H1 (cell line): ENCODE measurements around the gene CD300LB. TPM values are rescaled to one million over a fixed set of nuclear protein-coding genes. Genes with fewer than 3 reads are reported as not detected.
"Not testable (repeated sequence)": the region's sequence is repeated elsewhere in the genome, so short reads cannot be mapped to it uniquely, and the experiment has no call there.

Experiments
- CTCF ChIA-PET: fragments of 300-600 bp; sonication (Branson Sonifier 250); formaldehyde crosslinking; loops from one replicate; lab custom pipeline; 2021; ENCODE audit not compliant: partially characterized antibody; lab: Charles Lee
- POLR2A ChIA-PET: fragments of 300-600 bp; sonication (Branson Sonifier 250); formaldehyde crosslinking; loops from one replicate; lab custom pipeline; 2021; ENCODE audit warnings: inconsistent platforms; ENCODE audit not compliant: partially characterized antibody; lab: Charles Lee
- DNase-seq, 2 experiments: peaks; one replicate each; pipeline versions ENCODE4 v3.0.0 to v3.0.0-alpha.2; 2010 to 2022; ENCODE audit warnings: low spot score in 2 of 2, low read depth in 1 of 2, mixed read lengths in 1 of 2
- FAIRE-seq: peaks from 2 replicates; lab custom pipeline; 2011; peaks lifted over from hg19 to GRCh38; lab: Jason Lieb, UNC
- H2AFZ ChIP-seq: 2 replicates; pipeline ENCODE4 v1.8.1; 2012; ENCODE audit warnings: low read length, inconsistent platforms
- H2AK5ac ChIP-seq: 2 replicates; pipeline ENCODE4 v1.6.1; 2013; ENCODE audit warnings: low read depth, low read length
- H2BK120ac ChIP-seq: replicated peaks from 2 replicates; pipeline ENCODE3; 2013; ENCODE audit warnings: low read depth, low read length, inconsistent platforms
- H2BK12ac ChIP-seq: 2 replicates; pipeline ENCODE4 v1.6.1; 2013; ENCODE audit warnings: low read depth, low read length
- H2BK15ac ChIP-seq: 2 replicates; pipeline ENCODE4 v1.6.1; 2013; ENCODE audit warnings: low read length
- H2BK20ac ChIP-seq: 2 replicates; pipeline ENCODE4 v1.6.1; 2013; ENCODE audit warnings: low read length
- H2BK5ac ChIP-seq: 2 replicates; pipeline ENCODE4 v1.6.1; 2013; ENCODE audit warnings: low read depth, low read length
- H3K14ac ChIP-seq: 2 replicates; pipeline ENCODE4 v1.6.1; 2013; ENCODE audit warnings: inconsistent platforms; ENCODE audit not compliant: insufficient read length
- H3K18ac ChIP-seq: 2 replicates; pipeline ENCODE4 v1.6.1; 2013; ENCODE audit warnings: low read length; ENCODE audit errors: extremely low read depth
- H3K23ac ChIP-seq: 2 replicates; pipeline ENCODE4 v1.6.1; 2013; ENCODE audit warnings: inconsistent platforms; ENCODE audit not compliant: insufficient read length
- H3K23me2 ChIP-seq: 2 replicates; pipeline ENCODE4 v1.6.1; 2013; ENCODE audit warnings: low read depth, low read length
- H3K27ac ChIP-seq: 2 replicates; pipeline ENCODE4 v1.6.1; 2011; ENCODE audit warnings: low read depth, low read length, inconsistent platforms
- H3K27me3 ChIP-seq, 4 experiments: replicated peaks in 1 of 4; 1 replicate in 1 of 4; 2 replicates in 3 of 4; pipeline versions ENCODE4 v1.6.1 to v1.8.1; 2011 to 2013; ENCODE audit warnings: low read length in 3 of 4, mild to moderate bottlenecking in 3 of 4, inconsistent platforms in 2 of 4, mixed read lengths in 2 of 4, moderate library complexity in 1 of 4; ENCODE audit not compliant: control insufficient read depth in 3 of 4, insufficient read depth in 3 of 4; ENCODE audit errors: extremely low read depth in 1 of 4
- H3K36me3 ChIP-seq, 4 experiments: 2 replicates each; pipeline versions ENCODE4 v1.6.1 to v1.8.1; 2011 to 2013; ENCODE audit warnings: mild to moderate bottlenecking in 4 of 4, low read length in 3 of 4, moderate library complexity in 2 of 4, control low read depth in 1 of 4, inconsistent platforms in 1 of 4; ENCODE audit not compliant: insufficient read depth in 4 of 4, control insufficient read depth in 2 of 4
- H3K4ac ChIP-seq: replicated peaks from 2 replicates; pipeline ENCODE3; 2013; ENCODE audit warnings: low read length, low read depth, mixed read lengths, inconsistent platforms; ENCODE audit not compliant: insufficient read length
- H3K4me1 ChIP-seq, 4 experiments: replicated peaks in 1 of 4; 1 replicate in 1 of 4; 2 replicates in 3 of 4; pipeline versions ENCODE4 v1.6.1 to v1.8.1; 2011 to 2013; ENCODE audit warnings: low read length in 3 of 4, inconsistent platforms in 2 of 4, mixed read lengths in 1 of 4; ENCODE audit not compliant: insufficient read depth in 4 of 4, control insufficient read depth in 3 of 4
- H3K4me2 ChIP-seq, 2 experiments: 2 replicates each; pipeline versions ENCODE4 v1.6.1 to v1.8.1; 2011 to 2013; ENCODE audit warnings: low read depth in 2 of 2, low read length in 2 of 2, control low read depth in 1 of 2, inconsistent platforms in 1 of 2, mild to moderate bottlenecking in 1 of 2; ENCODE audit not compliant: insufficient read depth in 1 of 2
- H3K4me3 ChIP-seq, 4 experiments: fragments of 200-600, 300-600 bp in 1 of 4; sonication (generic), shearing (Covaris generic), sonication (Bioruptor Twin) in 1 of 4; 2 replicates each; pipeline versions ENCODE4 v1.5.1 to v1.8.1; 2011 to 2016; ENCODE audit warnings: low read length in 4 of 4, low read depth in 3 of 4, control low read depth in 2 of 4, inconsistent platforms in 2 of 4, mild to moderate bottlenecking in 2 of 4, mixed read lengths in 1 of 4, moderate library complexity in 1 of 4; ENCODE audit not compliant: insufficient read depth in 2 of 4; ENCODE audit errors: extremely low read depth in 1 of 4
- H3K56ac ChIP-seq: replicated peaks from 2 replicates; pipeline ENCODE3; 2013; ENCODE audit warnings: low read depth, mild to moderate bottlenecking, mixed read lengths, low read length, inconsistent platforms; ENCODE audit not compliant: insufficient read length
- H3K79me1 ChIP-seq: 2 replicates; pipeline ENCODE4 v1.6.1; 2013; ENCODE audit warnings: low read depth, low read length, control low read depth
- H3K79me2 ChIP-seq, 2 experiments: 2 replicates each; pipeline versions ENCODE4 v1.6.1 to v1.8.1; 2012 to 2013; ENCODE audit warnings: low read length in 2 of 2, mild to moderate bottlenecking in 2 of 2, inconsistent platforms in 1 of 2; ENCODE audit not compliant: insufficient read depth in 2 of 2, control insufficient read depth in 1 of 2
- H3K9ac ChIP-seq, 4 experiments: replicated peaks in 1 of 4; 1 replicate in 1 of 4; 2 replicates in 3 of 4; pipeline versions ENCODE4 v1.6.1 to v1.8.1; 2011 to 2013; ENCODE audit warnings: low read depth in 3 of 4, low read length in 3 of 4, control low read depth in 2 of 4, mild to moderate bottlenecking in 2 of 4, moderate library complexity in 2 of 4, inconsistent platforms in 1 of 4; ENCODE audit errors: extremely low read depth in 1 of 4
- H3K9me3 ChIP-seq, 2 experiments: 2 replicates each; pipeline versions ENCODE4 v1.6.1 to v1.8.1; 2012 to 2013; ENCODE audit warnings: mild to moderate bottlenecking in 2 of 2, moderate library complexity in 2 of 2, control low read depth in 1 of 2, inconsistent platforms in 1 of 2, low read depth in 1 of 2, low read length in 1 of 2, mixed read lengths in 1 of 2; ENCODE audit not compliant: insufficient read depth in 2 of 2
- H4K20me1 ChIP-seq, 2 experiments: replicated peaks in 1 of 2; 2 replicates each; pipeline versions ENCODE3 to v1.8.1; 2011 to 2013; ENCODE audit warnings: inconsistent platforms in 2 of 2, low read length in 2 of 2, mild to moderate bottlenecking in 1 of 2; ENCODE audit not compliant: insufficient read depth in 2 of 2, control insufficient read depth in 1 of 2
- H4K5ac ChIP-seq: 2 replicates; pipeline ENCODE4 v1.6.1; 2013; ENCODE audit warnings: low read length, low read depth, mixed read lengths, inconsistent platforms; ENCODE audit not compliant: insufficient read length
- H4K8ac ChIP-seq: 2 replicates; pipeline ENCODE4 v1.8.0; 2013; ENCODE audit warnings: mild to moderate bottlenecking, moderate library complexity, low read length, inconsistent platforms; ENCODE audit not compliant: insufficient read depth; ENCODE audit errors: extremely low read depth
- H4K91ac ChIP-seq: replicated peaks from 2 replicates; pipeline ENCODE3; 2013; ENCODE audit warnings: low read length, mixed read lengths, inconsistent platforms; ENCODE audit not compliant: insufficient read length
- WGBS, 2 experiments: shearing (Covaris generic) in 1 of 2; methylation state at CpG; one replicate each; pipeline versions ENCODE4 v1.1.6 to v1.1.7; 2013 to 2015; ENCODE audit warnings: low lambda C conversion rate in 2 of 2, mixed read lengths in 2 of 2, inconsistent platforms in 1 of 2, low coverage in 1 of 2, missing lambda C conversion rate in 1 of 2; ENCODE audit not compliant: insufficient replicate concordance in 2 of 2, insufficient coverage in 1 of 2, insufficient read length in 1 of 2; ENCODE audit errors: extremely low coverage in 1 of 2, missing lambda C conversion rate in 1 of 2; 5-methylcytosine and 5-hydroxymethylcytosine counted together
- polyA plus RNA-seq, 7 experiments: library from polyadenylated mRNA; depleted of rRNA in 3 of 7; stranded (reverse) in 5 of 7; unstranded in 2 of 7; fragments of >200 nt in 5 of 7; fragments of 200-250 nt in 2 of 7; gene quantifications; 1 replicate in 5 of 7; 2 replicates in 1 of 7; 4 replicates in 1 of 7; pipeline versions ENCODE4 v1.2.1 to v1.2.3, GENCODE V29; 2011 to 2013; ENCODE audit warnings: missing spikeins in 2 of 7, mixed read lengths in 2 of 7
- total RNA-seq: library from RNA; stranded (reverse); fragmentation: NEBNext Ultra II Directional; extraction: Animal tissue kit (Norgen Biotek cat#: 25700); gene quantifications from 2 replicates; pipeline ENCODE4 v1.2.1, GENCODE V29; 2021

Gene CD300LB
- total and polyA plus RNA-seq, 2 of the 8 experiments (the other 6 are each of a cell fraction or from before 2014, with no cell fraction given), result not detected

DNA sequence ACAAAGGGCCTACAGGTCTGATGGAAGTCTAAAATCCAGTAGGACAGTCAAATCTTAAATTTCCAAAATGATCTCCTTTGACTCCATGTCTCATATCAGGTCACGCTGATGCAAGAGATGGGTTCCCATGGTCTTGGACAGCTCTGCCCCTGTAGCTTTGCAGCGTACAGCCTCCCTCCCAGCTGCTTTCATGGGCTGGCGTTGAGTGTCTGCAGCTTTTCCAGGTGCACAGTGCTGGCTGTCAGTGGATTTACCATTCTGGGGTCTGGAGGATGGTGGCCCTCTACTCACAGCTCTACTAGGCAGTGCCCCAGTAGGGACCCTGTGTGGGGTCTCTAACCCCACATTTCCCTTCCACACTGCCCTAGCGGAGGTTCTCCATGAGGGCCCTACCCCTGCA, 43.0 kb downstream of the CD300LB start:
- H3K14ac ChIP-seq, H4K20me1 ChIP-seq, POLR2A ChIA-PET, H3K79me2 ChIP-seq, H3K79me1 ChIP-seq, H2AFZ ChIP-seq, DNase-seq, H3K4me3 ChIP-seq, H3K9me3 ChIP-seq, H3K23me2 ChIP-seq, H2AK5ac ChIP-seq, H2BK5ac ChIP-seq, H2BK15ac ChIP-seq, H3K4ac ChIP-seq, H2BK120ac ChIP-seq, H3K36me3 ChIP-seq, H2BK20ac ChIP-seq, H3K4me1 ChIP-seq, H3K4me2 ChIP-seq, H3K9ac ChIP-seq, H3K18ac ChIP-seq, H4K91ac ChIP-seq, H3K56ac ChIP-seq, FAIRE-seq, H4K8ac ChIP-seq, H2BK12ac ChIP-seq, H3K27ac ChIP-seq, H3K27me3 ChIP-seq, H3K23ac ChIP-seq, H4K5ac ChIP-seq: not testable (repeated sequence)
- 91% methylated on average over 4 of the region's 4 CpGs; no CpG with 5 or more reads in 1 of the 2 experiments for WGBS, 2 experiments
- CTCF ChIA-PET, result interaction anchor here (0.8 to 1.6 kb wide), 7 partner anchors 16 to 136 kb away, joined by 3 to 5 read pairs (median 3); no protein-coding TSS in a partner anchor
